Left ventricle myocardium inferior (tissue), 1 donor: ENCODE results near the gene ARRDC5. TPM values are rescaled to one million over a fixed set of nuclear protein-coding genes. Genes with fewer than 3 reads are reported as not detected.
A peak's percentile ranks its signal among the peaks of the same experiment; 100 is the strongest.
"Not testable (repeated sequence)": the region's sequence is repeated elsewhere in the genome, so short reads cannot be mapped to it uniquely, and the experiment has no call there.

ENCODE experiments used
- DNase-seq: peaks from one replicate; pipeline ENCODE4 v3.0.0-alpha.2; 2020
- H3K27ac ChIP-seq: fragments of 200-600 bp; replicated peaks from 2 replicates; pipeline ENCODE4 v1.8.0; 2021
- H3K27me3 ChIP-seq: fragments of 200-600 bp; 2 replicates; pipeline ENCODE4 v1.8.0; 2021; ENCODE audit warnings: low read depth
- H3K36me3 ChIP-seq: fragments of 200-600 bp; 2 replicates; pipeline ENCODE4 v1.8.0; 2021
- H3K4me1 ChIP-seq: fragments of 200-600 bp; 2 replicates; pipeline ENCODE4 v1.8.0; 2021
- H3K4me3 ChIP-seq: fragments of 200-600 bp; 2 replicates; pipeline ENCODE4 v1.8.0; 2021; ENCODE audit warnings: mild to moderate bottlenecking, moderate library complexity
- H3K9me3 ChIP-seq: fragments of 200-600 bp; replicated peaks from 2 replicates; pipeline ENCODE4 v1.8.0; 2021
- intact Hi-C: fragments of 100-400 bp; cut with micrococcal nuclease; formaldehyde crosslinking; loops from one replicate; pipeline ENCODE4 v1.11.0; 2022
- total RNA-seq: library from RNA; stranded (reverse); fragmentation: NEBNext Ultra II Directional; extraction: Animal tissue kit (Norgen Biotek cat#: 25700); gene quantifications from one replicate; pipeline ENCODE4 v1.2.1, GENCODE V29; 2021
- TF ChIP-seq, protein P1 (sequence below): fragments of 200-600 bp; IDR thresholded peaks from 2 replicates; pipeline ENCODE4 v1.8.0; 2021; ENCODE audit warnings: antibody characterized with exemption, mild to moderate bottlenecking, borderline replicate concordance
- donor health status: DM: no; HTN: yes; CAD: no; lungs with severe emphysema.

The ARRDC5 gene
- total RNA-seq, 1 donor from 2014 or later = not detected

- peaks cover 29% of the 10 kb centered on the region for H3K4me1 ChIP-seq
- H3K27ac ChIP-seq = no peak within 1 kb of the TSS
- H3K4me3 ChIP-seq = peak within 1 kb of the TSS; percentile 79
- TF ChIP-seq, protein P1, sequence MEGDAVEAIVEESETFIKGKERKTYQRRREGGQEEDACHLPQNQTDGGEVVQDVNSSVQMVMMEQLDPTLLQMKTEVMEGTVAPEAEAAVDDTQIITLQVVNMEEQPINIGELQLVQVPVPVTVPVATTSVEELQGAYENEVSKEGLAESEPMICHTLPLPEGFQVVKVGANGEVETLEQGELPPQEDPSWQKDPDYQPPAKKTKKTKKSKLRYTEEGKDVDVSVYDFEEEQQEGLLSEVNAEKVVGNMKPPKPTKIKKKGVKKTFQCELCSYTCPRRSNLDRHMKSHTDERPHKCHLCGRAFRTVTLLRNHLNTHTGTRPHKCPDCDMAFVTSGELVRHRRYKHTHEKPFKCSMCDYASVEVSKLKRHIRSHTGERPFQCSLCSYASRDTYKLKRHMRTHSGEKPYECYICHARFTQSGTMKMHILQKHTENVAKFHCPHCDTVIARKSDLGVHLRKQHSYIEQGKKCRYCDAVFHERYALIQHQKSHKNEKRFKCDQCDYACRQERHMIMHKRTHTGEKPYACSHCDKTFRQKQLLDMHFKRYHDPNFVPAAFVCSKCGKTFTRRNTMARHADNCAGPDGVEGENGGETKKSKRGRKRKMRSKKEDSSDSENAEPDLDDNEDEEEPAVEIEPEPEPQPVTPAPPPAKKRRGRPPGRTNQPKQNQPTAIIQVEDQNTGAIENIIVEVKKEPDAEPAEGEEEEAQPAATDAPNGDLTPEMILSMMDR = no peak
- no peaks in the 10 kb centered on the region for H3K9me3 ChIP-seq
- no peak for DNase-seq
- H3K36me3 ChIP-seq = no peaks in the 10 kb centered on the region
- peaks cover 12% of the 10 kb centered on the region for H3K27me3 ChIP-seq
- intact Hi-C loops = no loop called here
Measured at GRCh38 chr19:4909156-4909896, 6.6 kb upstream of the ARRDC5 start, which contains the start of gene UHRF1. TSS of gene UHRF1 (plus strand) at chr19:4909501. CDS start at chr19:4910886, 1,385 bp downstream.

DNA sequence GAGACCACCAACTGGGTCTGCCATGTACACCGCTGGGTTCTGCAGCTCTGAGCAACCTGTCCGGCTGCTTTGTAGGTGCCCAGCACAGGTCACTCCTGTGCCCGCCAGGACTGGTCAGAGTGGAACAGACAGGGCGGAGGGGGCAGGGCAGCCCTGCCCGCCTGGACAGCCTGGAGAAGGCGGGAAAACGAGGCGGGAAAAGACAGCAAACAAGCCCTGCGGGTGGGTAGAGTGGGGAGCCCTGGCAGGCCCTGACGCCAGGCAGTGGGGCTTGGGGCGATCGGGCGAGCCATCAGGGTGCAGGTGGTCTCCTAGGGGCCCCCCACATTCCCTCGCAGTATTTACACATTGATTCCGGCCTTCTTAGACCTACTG, 6.1 kb upstream of the ARRDC5 start:
- H3K4me3 ChIP-seq = peak overlapping the region; percentile 79
- DNase-seq = no peak
- peaks cover 12% of the 10 kb centered on the region for H3K27me3 ChIP-seq
- H3K4me1 ChIP-seq = peaks cover 29% of the 10 kb centered on the region
- H3K9me3 ChIP-seq = no peaks in the 10 kb centered on the region
- no peaks in the 10 kb centered on the region for H3K36me3 ChIP-seq
- intact Hi-C loops = no loop called here
- no peak overlapping the region for H3K27ac ChIP-seq
- TF ChIP-seq, protein P1 = no peak

GRCh38 chr19:4908360-4908759, 5.7 kb upstream of the ARRDC5 start:
- intact Hi-C loops = no loop called here
- H3K4me1 ChIP-seq = peaks cover 29% of the 10 kb centered on the region
- H3K36me3 ChIP-seq = no peaks in the 10 kb centered on the region
- no peak for DNase-seq
- TF ChIP-seq, protein P1 = no peak
- H3K27me3 ChIP-seq = peaks cover 12% of the 10 kb centered on the region
- H3K4me3 ChIP-seq = no peak overlapping the region
- no peak overlapping the region for H3K27ac ChIP-seq
- H3K9me3 ChIP-seq = no peaks in the 10 kb centered on the region

DNA sequence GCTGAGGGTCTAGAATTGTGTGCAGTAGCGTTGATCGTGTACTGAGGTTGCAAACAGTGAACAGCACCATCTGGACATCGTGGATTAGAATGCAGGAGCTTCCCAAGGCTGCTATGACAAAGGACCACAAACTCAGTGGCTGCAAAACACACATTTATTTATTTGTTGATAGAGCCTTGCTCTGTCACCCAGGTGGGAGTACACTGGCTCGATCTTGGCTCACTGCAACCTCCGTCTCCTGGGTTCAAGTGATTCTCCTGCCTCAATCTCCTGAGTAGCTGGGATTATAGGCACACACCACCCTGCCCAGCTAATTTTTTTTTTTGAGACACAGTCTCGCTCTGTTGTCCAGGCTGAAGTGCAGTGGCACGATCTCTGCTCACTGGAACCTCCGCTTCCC, 4.3 kb upstream of the ARRDC5 start:
- Histone ChIP-seq H3K27ac (no peak overlapping the region), H3K9me3 (no peaks in the 10 kb centered on the region), H3K4me3 (no peak overlapping the region), H3K27me3 (peaks cover 12% of the 10 kb centered on the region), H3K4me1 (peaks cover 26% of the 10 kb centered on the region), H3K36me3 (no peaks in the 10 kb centered on the region)
- no peak for DNase-seq
- TF ChIP-seq, protein P1 = no peak
- intact Hi-C loops = no loop called here

DNA sequence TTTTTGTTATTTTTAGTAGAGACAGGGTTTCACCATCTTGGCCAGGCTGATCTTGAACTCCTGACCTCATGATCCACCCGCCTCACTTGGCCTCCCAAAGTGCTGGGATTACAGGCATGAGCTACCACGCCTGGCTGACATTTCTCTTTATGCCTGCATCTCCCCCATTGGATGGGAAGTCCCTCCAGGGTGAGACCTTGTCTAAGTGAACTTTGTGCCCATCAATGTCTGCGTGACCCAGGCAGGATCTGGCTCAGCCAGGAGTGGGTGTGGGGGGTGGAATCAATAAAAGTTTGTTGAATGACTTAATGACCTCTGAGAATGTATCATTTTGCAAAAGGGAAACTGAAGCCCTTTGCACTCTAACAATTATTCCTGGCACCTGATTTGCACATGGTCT, 1.8 kb upstream of the ARRDC5 start:
- TF ChIP-seq, protein P1 = no peak
- Histone ChIP-seq H3K27me3 (peaks cover 10% of the 10 kb centered on the region), H3K4me1 (peaks cover 5% of the 10 kb centered on the region), H3K27ac (no peak overlapping the region), H3K9me3 (no peaks in the 10 kb centered on the region), H3K4me3 (no peak overlapping the region), H3K36me3 (no peaks in the 10 kb centered on the region)
- no peak for DNase-seq
- intact Hi-C loops = no loop called here

DNA sequence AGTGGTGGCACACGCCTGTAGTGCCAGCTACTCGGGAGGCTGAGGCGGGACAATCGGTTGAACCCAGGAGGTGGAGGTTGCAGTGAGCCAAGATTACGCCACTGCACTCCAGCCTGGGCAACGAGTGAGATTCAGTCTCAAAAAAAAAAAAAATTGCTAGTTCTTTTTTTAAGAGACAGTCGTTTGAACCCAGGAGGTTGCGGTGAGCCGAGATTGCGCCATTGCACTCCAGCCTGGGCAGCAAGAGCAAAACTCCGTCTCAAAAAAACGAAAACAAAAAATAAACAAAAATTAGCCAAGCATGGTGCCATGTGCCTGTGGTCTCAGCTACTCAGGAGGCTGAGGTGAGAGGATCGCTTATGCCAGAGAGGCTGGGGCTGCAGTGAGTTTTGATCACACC, 1.8 kb downstream of the ARRDC5 start:
- H3K36me3 ChIP-seq, H3K27ac ChIP-seq, H3K4me1 ChIP-seq, DNase-seq, H3K4me3 ChIP-seq, intact Hi-C loops, H3K27me3 ChIP-seq, H3K9me3 ChIP-seq: not testable (repeated sequence)
